Measurements from ENCODE around the gene CELF4. TPM values are rescaled to one million over a fixed set of nuclear protein-coding genes. Genes with fewer than 3 reads are reported as not detected.

Gene CELF4
- 62.9 TPM for total RNA-seq

DNA sequence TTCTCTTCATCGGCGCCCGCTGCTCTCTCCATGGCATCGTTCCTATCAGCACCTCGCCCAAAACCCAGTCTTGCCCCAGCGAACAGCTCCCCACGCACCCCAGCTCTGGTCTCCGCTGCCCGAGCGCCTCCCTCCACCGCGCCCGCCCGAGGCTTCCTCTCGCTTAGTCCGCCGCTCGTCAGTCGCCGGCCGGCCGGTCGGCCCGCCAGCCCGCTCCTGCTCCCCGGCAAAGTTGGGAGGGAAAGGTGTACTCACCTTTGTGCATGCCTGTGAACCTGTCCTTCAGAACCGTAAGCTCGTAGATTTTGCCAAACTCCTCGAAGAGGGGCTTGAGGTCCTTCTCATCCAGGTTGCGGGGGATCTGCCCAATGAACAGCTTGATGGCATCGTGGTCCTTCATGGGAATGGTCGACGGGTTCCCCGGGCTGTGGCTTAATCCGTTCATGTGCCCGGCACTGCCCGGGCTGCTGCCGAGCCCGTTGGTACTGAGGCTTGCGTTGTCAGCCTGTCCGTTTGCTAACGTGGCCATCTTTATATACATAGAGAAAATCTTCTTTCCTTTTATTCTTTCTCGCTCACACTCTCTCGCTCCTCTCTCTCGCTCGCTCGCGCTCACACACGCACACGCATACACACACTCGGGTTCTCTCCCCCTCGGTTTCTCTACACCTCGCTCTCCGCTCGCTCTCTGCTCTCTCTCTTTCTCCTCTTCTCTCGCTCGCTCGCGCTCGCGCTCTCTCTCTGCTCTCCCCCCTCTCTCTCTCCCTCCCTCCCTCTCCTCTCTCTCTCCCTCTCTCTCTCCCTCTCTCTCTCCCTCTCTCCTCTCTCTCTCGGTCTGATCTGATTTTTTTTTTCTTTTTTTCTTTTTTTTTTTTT lies at the start of gene CELF4:
Gene CELF4 (minus strand): TSS at position 698 of the 876 bp plus-strand sequence.

